Coronary artery (tissue), 2 donors: ENCODE data around the gene CDH4.
"Not testable (repeated sequence)": the region's sequence is repeated elsewhere in the genome, so short reads cannot be mapped to it uniquely, and the experiment has no call there.

Experiments used
- DNase-seq: peaks from one replicate; pipeline ENCODE4 v3.0.0-alpha.2; 2017; ENCODE audit warnings: low spot score
- H3K27ac ChIP-seq, 2 donors: fragments of 200-600 bp; sonication (generic); one replicate each; pipeline ENCODE4 v1.5.1; 2016 to 2019
- H3K4me3 ChIP-seq: fragments of 200-600 bp; sonication (generic); 2 replicates; pipeline ENCODE4 v1.5.1; 2016; ENCODE audit warnings: mild to moderate bottlenecking, moderate library complexity
- TF ChIP-seq, protein P1 (sequence below): fragments of 200-600 bp; sonication (generic); IDR thresholded peaks from one replicate; pipeline ENCODE4 v1.5.1; 2019; ENCODE audit warnings: antibody characterized with exemption

CDH4 gene

DNA sequence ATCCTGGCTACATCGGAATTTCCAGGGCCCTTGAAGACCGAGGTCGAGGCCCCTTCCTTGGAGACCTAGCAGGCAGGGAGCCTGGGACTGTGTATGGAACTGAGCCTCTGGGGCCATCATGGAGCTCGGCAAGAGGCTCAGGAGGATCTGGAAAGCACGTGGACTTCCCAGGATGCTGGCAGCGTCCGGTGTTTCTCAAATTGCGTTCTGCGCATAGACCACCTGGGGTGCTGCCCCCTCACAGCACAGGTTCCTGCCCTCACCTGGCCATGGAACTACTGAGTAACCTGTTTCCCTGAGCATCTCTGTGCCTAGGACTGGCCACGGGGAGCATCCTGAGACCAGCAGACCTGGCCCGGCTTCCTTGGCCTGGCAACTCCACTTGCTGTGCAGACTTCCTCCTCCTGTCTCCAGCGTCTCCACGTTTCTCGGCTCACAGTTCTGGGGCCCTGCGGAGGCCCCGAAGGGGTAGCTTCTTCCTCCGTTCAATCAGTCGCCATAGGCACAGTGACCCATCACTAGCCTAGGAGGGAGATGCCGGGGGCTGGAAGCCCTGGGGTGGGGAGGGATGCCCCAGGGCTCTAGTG is 144.3 kb downstream of the CDH4 start:
- TF ChIP-seq, protein P1, sequence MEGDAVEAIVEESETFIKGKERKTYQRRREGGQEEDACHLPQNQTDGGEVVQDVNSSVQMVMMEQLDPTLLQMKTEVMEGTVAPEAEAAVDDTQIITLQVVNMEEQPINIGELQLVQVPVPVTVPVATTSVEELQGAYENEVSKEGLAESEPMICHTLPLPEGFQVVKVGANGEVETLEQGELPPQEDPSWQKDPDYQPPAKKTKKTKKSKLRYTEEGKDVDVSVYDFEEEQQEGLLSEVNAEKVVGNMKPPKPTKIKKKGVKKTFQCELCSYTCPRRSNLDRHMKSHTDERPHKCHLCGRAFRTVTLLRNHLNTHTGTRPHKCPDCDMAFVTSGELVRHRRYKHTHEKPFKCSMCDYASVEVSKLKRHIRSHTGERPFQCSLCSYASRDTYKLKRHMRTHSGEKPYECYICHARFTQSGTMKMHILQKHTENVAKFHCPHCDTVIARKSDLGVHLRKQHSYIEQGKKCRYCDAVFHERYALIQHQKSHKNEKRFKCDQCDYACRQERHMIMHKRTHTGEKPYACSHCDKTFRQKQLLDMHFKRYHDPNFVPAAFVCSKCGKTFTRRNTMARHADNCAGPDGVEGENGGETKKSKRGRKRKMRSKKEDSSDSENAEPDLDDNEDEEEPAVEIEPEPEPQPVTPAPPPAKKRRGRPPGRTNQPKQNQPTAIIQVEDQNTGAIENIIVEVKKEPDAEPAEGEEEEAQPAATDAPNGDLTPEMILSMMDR: no peak
- no peak overlapping the region for H3K4me3 ChIP-seq
- DNase-seq: no peak

DNA sequence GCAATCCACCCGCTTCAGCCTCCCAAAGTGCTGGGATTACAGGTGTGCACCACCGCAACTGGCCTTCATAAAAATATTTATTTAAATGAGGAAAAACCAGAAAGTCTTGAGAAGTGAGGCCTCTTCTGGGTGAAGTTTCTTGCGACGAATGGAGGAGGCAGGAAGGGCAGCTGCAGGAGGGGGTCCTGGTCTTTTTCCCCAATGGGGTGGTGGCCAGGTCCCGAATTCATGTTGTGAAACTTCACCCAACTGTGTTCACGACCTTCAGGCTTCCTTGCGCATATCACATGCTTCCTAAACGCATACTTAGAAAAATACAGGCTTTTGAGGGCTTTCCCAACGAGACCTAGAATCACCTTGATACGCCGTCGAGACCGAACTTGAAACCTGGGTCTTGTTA is 145.1 kb downstream of the CDH4 start:
- DNase-seq: no peak

More for the DNA sequence above, 144.3 kb downstream of the CDH4 start:
- H3K27ac ChIP-seq: no peak overlapping the region

DNA sequence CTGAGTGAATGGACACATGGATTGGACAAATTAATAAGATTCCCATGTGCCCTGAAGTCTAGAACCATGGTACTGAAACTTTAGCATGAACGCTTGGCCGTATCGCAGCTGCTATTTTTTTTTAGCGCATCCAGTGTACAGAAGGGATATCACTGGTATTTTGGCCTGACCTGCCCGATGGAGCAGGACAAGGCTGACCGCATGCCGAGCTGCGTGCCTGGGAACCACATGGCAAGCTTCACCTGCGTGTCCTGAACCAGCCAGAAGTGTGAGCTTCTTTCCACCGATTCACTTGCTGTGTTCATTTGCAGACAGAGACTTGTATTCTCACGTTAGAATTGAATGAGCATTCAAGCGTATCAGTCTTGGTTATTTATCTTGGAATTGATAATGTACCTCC is 145.7 kb downstream of the CDH4 start:
- Histone ChIP-seq H3K27ac (no peak overlapping the region), H3K4me3 (no peak overlapping the region)
- no peak for DNase-seq
- TF ChIP-seq, protein P1: no peak

More for the DNA sequence above, 145.1 kb downstream of the CDH4 start:
- no peak overlapping the region for H3K27ac ChIP-seq
- TF ChIP-seq, protein P1: no peak
- no peak overlapping the region for H3K4me3 ChIP-seq

DNA sequence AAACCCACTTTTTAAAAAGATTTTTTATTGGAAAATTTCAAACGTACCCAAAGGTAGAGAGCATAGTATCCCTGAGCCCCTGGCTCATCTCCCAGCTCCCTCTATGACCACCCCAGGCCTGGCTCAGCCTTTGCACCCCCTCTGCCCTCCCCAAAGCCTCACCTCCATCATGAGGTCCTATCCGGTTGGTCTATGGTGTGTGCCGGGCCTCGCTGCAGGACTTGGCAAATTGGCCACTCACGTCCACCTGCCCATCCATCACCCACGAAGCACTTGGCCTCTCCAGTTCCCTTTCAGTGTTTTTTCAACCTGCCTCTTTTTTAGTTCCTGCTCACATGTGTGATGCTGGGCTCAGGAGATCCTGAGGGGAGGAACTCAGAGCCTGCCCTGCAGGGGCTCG is 147.4 kb downstream of the CDH4 start:
- DNase-seq: no peak
- Histone ChIP-seq H3K4me3 (no peak overlapping the region), H3K27ac (no peak overlapping the region)
- TF ChIP-seq, protein P1: no peak

DNA sequence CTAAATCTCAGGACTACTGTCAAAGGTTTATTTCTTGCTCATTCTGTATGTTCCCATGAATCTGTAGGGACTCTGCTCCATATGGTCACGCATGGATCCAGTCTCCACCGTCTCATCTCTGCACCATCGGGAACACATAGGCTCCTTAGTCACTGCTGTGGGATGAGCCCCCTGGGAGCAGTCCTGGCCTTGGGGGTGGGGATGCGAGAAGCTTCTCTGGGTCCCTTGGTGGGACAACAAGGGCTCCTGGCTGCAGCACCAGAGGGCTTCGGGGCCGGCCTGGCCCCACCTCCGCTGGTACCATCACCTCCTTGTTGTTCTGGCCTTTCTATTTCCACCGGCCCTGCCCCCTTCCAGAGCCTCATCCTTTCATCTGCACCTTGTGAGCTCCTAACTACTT is 148.4 kb downstream of the CDH4 start:
- TF ChIP-seq, protein P1: no peak
- DNase-seq: no peak
- no peak overlapping the region for H3K27ac ChIP-seq
- no peak overlapping the region for H3K4me3 ChIP-seq

DNA sequence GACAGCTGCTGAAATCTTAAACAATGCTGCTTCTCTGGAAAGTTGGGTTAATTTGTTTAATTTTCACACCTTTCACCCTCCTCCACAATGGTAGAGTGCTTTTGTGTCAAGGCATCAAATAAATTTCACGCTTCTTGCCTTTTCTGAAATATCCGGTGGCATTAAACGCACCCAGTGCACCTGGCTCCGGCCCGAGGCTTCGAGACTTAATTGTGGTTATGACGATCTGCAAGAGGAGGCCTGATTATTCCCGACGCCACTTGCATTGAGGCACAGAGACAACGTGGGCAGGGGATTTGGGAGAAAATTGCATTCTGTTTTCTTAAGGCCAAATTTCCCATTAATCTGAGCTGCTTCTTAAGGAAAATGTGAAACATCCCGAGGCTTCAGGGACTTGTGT is 152.2 kb downstream of the CDH4 start:
- DNase-seq: no peak

DNA sequence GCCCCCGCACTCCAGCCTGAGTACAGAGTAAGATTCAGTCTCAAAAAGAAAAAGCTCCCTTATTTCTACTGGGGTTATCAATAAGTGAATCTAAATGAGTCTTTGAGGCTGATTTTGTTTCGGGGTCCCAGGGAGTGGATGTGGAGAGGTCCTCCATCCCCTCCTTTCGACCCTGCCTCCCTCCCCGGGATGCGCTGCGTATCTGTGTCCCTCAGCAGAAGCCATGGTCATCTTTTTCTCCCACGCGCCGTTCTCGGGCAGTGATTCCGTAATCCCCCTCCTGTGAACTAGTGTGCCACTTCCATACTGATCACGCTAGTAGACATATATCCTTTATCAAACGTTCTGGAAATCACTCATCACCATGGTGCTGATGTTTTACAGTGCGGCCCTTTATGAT is 152.9 kb downstream of the CDH4 start:
- H3K4me3 ChIP-seq: no peak overlapping the region
- DNase-seq: no peak
- no peak overlapping the region for H3K27ac ChIP-seq
- TF ChIP-seq, protein P1: no peak

More for the DNA sequence above, 152.2 kb downstream of the CDH4 start:
- no peak overlapping the region for H3K27ac ChIP-seq
- TF ChIP-seq, protein P1: no peak
- no peak overlapping the region for H3K4me3 ChIP-seq

DNA sequence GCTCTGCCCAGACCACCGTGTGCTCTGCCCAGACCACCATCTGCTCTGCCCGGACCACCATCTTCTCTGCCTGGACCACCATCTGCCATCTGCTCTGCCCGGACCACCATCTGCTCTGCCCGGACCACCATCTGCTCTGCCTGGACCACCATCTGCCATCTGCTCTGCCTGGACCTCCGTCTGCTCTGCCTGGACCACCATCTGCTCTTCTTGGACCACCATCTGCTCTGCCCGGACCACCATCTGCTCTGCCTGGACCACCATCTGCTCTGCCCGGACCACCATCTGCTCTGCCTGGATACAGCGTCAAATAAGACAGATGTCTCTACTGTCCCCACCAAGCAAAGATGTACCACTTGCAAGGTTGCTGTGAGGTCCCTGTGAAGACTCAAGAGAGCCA is 154.7 kb downstream of the CDH4 start:
- H3K4me3 ChIP-seq, DNase-seq, H3K27ac ChIP-seq: not testable (repeated sequence)
